GM18858 (cell line): Measurements from ENCODE around the gene LARP4B.

Experiments
- ATAC-seq: cut with Tn5 transposase; IDR thresholded peaks from one replicate; pipeline ENCODE4 v1.9.1; 2021; ENCODE audit not compliant: unreplicated experiment

LARP4B gene

GRCh38 chr10:931326-932318, at the start of gene LARP4B:
Gene LARP4B (minus strand): TSS chr10:931705. CDS start chr10:885721, 45,984 bp downstream.
- ATAC-seq, result peak; percentile 94

- ATAC-seq, result no peak
Observed at GRCh38 chr10:980468-981093, 49.1 kb upstream of the LARP4B start.

- ATAC-seq, result no peak
Observed at GRCh38 chr10:978826-979421, 47.4 kb upstream of the LARP4B start.

GRCh38 chr10:976316-976715, 44.8 kb upstream of the LARP4B start:
- no peak for ATAC-seq

GRCh38 chr10:974785-975074, 43.2 kb upstream of the LARP4B start:
- ATAC-seq, result no peak

GRCh38 chr10:974038-974784, 42.7 kb upstream of the LARP4B start:
- ATAC-seq, result no peak

GRCh38 chr10:972763-973162, 41.3 kb upstream of the LARP4B start:
- ATAC-seq, result no peak

- ATAC-seq, result no peak
Observed at GRCh38 chr10:971613-972012, 40.1 kb upstream of the LARP4B start.

- ATAC-seq, result no peak
Observed at GRCh38 chr10:971150-971542, 39.6 kb upstream of the LARP4B start.

- no peak for ATAC-seq
Observed at GRCh38 chr10:970311-971149, 39.0 kb upstream of the LARP4B start.

- ATAC-seq, result no peak
Observed at GRCh38 chr10:969473-970150, 38.1 kb upstream of the LARP4B start.

- no peak for ATAC-seq
Observed at GRCh38 chr10:968546-969199, 37.2 kb upstream of the LARP4B start.

GRCh38 chr10:966466-967235, 35.1 kb upstream of the LARP4B start:
- no peak for ATAC-seq

GRCh38 chr10:964988-965417, 33.5 kb upstream of the LARP4B start:
- ATAC-seq, result no peak

GRCh38 chr10:964321-964987, 32.9 kb upstream of the LARP4B start:
- ATAC-seq, result no peak

GRCh38 chr10:963655-964054, 32.1 kb upstream of the LARP4B start:
- no peak for ATAC-seq

GRCh38 chr10:963186-963585, 31.7 kb upstream of the LARP4B start:
- ATAC-seq, result no peak

GRCh38 chr10:962342-962741, 30.8 kb upstream of the LARP4B start:
- no peak for ATAC-seq
